Stimulated activated CD4-positive, alpha-beta T cell treated with anti-CD3 and anti-CD28 coated beads, Interleukin-1b, Interleukin-23, amount 100 ng/mL, for 24 hours (primary cell): Measurements from ENCODE around the gene PNPLA3.

ENCODE experiments used
- DNase-seq, 4 experiments: peaks; one replicate each; pipeline ENCODE4 v3.0.0-alpha.2; 2020; ENCODE audit warnings: low read depth in 4 of 4, low spot score in 1 of 4

PNPLA3 gene

DNA sequence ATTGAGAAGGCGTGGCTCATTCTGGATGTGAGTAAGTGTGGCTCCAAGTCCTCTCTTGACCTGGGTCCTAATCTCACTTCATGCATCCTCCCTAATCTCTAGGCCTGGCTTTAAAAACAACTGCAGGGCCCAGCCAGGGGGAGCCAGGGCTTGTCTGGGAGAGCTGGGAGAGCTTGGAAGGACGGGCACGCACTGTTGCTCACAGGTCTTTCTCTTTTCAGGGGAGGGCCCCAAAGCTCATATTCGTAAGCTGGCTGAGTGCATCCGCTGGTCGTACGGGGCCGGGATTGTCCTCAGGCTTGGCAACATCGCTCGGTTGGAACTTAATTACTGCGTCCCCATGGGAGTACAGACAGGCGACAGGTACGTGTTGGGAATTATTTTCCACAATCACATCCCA lies 66.4 kb downstream of the PNPLA3 start:
- no peak for DNase-seq

DNA sequence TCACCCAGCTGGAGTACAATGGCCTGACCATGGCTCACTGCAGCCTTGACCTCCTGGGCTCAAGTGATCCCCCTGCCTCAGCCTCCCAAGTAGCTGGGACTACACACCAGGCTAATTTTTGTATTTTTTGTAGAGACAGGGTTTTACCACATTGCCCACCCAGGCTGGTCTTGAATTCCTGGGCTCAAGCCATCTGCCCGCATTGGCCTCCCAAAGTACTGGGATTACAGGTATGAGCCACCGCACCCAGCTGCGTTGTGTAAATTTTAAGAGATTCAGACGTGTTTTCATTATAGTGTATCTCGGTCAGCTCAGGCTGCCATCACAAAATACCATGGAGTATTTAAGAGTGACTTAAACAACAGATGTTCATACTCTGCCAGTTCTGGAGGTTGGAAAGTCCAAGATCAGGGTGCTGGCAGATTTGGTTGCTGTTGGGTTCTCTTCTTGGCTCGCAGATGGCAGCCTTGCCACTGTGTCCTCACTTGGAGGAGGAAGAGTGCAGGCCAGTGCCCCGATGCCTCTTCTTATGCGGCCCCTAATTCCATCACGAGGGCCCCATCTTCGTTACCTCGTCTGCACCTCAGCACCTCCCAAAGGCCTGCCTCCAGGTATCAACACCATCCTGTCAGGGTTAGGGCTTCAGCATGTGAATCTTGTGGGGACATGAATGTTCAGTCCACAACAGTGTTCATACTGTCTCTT lies 67.9 kb downstream of the PNPLA3 start:
- no peak for DNase-seq

DNA sequence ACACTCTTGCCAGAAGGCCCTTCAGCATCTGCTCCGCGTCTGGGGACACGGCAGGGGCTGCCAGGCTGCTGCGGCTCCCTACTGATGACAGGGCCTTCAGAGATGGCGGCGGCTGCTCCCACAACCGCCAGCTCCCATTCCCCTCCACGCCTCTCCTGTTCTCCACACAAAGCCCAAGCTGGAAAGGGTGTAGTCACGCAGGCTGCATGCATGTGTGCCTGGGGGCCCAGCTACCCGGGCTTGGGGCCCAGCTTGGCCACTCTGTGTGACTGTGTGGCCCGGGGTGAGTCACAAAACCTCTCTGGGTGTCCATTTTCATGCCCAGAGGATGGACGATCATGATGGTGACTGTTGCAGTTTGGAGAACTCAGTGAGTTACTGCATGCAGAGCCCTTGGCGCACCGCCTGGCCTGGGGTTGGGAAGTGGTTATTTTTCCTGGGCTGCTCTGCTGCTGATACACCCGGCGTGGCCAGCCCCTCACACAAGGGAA lies 68.8 kb downstream of the PNPLA3 start:
- no peak for DNase-seq

DNA sequence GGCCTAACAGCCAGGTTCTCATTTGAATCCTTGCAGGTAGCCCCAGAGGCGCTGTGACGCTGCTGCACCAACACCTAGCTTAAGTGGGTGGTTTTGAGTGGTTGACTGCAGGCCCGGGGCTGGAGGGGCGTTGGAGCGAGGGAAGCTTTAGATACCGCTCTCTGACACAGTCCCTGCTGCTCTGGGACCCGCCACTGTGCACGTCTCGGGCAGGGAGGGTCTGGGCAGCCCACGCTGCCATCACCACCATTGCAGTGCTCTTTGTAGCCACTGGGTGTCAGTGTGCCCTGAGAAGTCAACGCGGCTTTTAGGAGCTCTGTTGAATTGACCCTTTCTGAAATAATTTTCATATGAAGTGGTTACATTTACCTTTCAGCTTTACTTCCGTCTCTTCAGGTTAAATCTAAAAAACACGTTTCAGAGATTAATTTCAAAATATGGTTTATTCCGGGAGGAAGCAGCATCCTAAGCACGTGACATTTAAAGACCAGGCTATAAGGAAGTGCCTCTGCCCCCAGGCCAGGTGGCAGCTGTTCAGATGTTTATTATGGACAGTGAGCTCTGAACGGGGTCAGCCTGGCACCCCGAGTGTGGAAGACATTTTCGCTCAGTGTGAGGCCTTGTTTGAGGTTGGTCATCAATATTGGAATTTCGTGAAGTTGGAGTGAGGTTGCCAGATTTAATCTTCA lies 69.6 kb downstream of the PNPLA3 start:
- peak; percentile 15 to 42 (median 26) for DNase-seq

DNA sequence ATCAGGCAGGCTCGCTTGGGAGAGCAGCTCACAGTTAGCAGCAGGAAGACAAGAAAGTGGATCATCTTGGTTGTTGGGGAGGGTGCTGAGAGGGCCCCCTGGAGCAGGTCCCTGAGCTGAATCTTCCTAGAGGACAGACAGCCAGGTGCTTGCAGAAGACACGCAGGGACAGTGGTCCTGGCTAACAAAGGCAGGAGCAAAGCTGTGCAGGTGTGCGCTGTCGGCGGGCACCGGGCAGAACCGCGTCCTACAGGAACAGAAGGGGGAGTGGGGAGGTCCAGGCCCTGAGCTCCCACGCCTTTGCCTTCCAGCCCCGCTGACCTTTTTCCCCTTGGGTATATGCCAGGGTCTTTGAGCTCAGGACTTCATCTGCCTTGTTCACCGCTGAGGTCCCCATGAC lies 70.4 kb downstream of the PNPLA3 start:
- no peak for DNase-seq

DNA sequence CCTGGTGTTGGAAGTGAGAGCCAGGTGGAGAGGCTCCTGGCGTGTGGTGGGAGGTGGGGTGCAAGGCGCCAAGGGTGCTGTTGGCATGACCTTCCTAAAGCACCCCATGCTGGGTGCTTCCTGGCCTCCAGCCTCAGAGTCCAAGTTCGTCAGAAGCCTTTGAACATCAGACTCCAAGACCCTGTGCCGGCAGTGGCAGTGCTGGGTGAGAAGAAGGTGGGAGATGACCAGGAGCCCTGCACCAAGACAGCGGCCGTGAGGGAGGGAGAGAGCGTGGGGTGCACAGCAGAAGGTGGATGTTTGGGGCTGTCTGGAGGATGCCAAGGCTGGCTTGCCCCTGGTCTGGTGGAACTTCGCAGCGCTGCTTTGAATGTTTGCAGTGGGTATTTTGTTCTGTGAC lies 70.8 kb downstream of the PNPLA3 start:
- no peak for DNase-seq

DNA sequence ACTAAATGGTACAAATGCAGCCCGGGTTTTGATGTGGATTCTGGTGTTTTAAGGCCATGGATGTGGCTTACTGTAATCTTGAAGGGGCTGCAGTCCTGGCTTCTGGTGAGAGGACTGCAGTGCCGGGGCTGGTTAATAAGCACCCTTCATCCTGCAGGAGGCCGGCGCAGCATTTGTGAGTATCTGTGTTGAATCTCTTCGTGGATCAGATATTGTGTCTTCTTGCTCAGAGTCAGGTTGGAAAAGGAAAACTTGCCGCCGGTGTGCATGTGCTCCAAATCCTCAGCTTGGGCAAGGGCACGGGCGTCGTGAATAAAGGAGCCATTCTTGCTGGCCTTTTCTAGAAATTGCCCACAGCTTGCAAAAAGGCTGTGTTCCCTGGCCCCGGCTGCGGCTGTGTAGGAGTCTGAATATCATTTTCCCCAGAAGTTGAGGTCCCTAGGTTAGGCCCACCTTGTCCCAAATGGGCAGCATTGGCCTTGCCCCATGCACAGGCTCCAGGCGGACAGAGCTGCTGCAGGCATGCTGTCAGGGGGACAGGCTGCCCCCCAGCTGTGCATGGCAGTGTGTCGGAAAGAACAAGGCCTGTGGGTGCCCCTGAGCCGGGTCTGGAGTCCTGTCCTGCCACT lies 71.6 kb downstream of the PNPLA3 start:
- DNase-seq: no peak

DNA sequence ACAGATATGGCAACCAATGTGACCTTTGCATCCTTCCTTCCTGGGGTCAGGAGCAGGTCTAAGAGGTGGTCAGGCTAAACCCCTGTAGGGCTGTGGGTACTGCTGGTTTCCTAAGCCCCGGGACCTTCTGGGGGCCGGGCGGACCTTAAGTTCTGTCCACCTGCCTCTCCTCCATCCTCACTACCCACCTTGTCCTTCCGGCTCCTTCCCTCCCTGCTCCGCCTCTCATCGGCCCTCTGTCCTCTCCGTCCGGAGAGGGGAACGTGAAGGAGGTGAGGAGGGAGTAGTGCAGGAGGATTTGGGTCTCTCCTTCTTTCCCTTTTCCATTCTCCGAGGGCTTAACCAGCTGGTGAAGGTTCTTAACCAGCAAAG lies 72.2 kb downstream of the PNPLA3 start:
- no peak for DNase-seq

DNA sequence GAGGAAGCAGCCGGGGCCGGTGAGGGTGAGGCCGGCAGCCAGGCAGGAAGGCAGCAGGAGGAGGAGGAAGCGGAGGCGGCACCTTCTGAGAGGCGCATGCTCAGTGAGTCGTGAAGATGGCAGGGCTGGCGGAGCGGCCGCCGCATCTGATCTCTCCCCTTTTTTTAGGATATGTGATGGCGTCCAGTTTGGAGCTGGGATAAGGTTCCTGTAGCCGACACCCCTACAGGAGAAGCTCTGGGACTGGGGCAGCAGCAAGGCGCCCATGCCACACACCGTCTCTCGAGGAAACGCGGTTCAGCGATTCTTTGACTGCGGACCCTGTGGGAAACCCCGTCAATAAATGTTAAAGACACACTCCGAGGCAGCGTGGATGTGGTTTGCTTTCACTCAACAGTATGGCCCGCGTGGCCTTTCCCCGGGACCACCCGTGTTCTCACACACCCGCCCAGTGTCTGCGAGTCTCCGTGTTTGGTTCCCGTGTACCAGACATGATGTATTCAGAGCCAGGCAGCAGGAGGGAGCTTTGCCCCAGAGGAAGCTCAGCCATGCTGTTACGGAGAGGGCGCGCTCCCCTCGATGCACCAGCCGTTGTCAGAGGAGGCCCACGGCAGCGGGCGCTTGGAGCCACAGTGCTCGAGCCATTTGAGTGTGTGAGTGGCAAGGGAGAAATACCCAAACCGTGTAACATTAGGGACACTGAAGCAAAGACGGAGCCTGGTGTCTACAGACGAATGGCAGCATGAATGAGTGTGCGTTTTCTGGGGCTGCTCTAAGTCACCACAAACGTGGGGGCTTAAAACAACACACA lies 72.8 kb downstream of the PNPLA3 start:
- DNase-seq: peak; percentile 31 to 59 (median 50)

DNA sequence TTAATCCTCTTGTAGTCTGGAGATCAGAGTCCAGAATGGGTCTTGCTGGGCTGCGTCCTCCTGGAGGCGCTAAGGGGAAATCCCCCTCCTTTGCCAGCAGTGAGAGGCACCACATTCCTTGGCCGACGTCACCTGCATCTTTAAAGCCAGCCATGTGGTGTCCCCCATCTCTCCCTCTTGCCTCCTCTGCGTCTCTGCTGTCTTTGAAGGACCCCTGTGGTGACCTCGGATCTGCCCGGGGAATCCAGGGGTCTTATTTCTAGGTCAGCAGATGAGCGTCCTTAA lies 73.3 kb downstream of the PNPLA3 start:
- DNase-seq: no peak
